ENCODE data around the gene HIPK1. TPM values are rescaled to one million over a fixed set of nuclear protein-coding genes. Genes with fewer than 3 reads are reported as not detected.

HIPK1 gene
- total RNA-seq, 1 experiment from 2014 or later = 40.1 TPM

GRCh38 chr1:113904674-113905434, 24.3 kb upstream of the HIPK1 start, which contains the start of the genes AP4B1 and DCLRE1B (continued):
- TF ChIP-seq REST (IDR thresholded peaks at IDR 0.05; ENCODE audit: low read depth) = no peak
- peak; percentile 79 for TF ChIP-seq POLR2AphosphoS5 (IDR thresholded peaks at IDR 0.05; ENCODE audit: low read depth, low read length)
- peak; percentile 95 for TF ChIP-seq SRF (IDR thresholded peaks at IDR 0.05; ENCODE audit: low read depth)

- H3K4me3 ChIP-seq (replicated peaks in 1 of 2; ENCODE audit: low read depth in 1 of 2, low read length in 2 of 2) = peak overlapping the region; percentile 99
- peak overlapping the region; percentile 86 for H3K4me2 ChIP-seq (ENCODE audit: low read length)
- POLR2A ChIA-PET = interaction anchor here (3.4 kb wide), 1 partner anchor 25 kb away, joined by 24 read pairs; the partner anchor contains the start of gene HIPK1
- no peaks in the 10 kb centered on the region for H3K27me3 ChIP-seq (ENCODE audit: insufficient read depth, low read length)
- RAD21 ChIA-PET (ENCODE audit: low non-redundant PET in 1 of 2, low total read pairs in 2 of 2, uncharacterized antibody in 2 of 2, unreplicated experiment in 2 of 2) = interaction anchor here in 1 of 2 experiments (1.4 kb wide), 1 partner anchor 24 kb away, joined by 3 read pairs; the partner anchor contains the start of gene HIPK1
- TSS peak; percentile 70 for BruUV-seq (replicated peaks)
- peaks cover 4 to 15% of the 10 kb centered on the region in 2 experiments; a peak in 3 of 4 replicates for H3K4me1 ChIP-seq (ENCODE audit: control insufficient read depth in 1 of 2, insufficient read depth in 2 of 2, low read length in 2 of 2)
- no peaks in the 10 kb centered on the region for H3K9me3 ChIP-seq (ENCODE audit: control insufficient read depth in 1 of 2, insufficient read depth in 1 of 2, low read depth in 1 of 2, low read length in 2 of 2)
- peak; percentile 28 for ATAC-seq
- no peak for DNase-seq (ENCODE audit: low read depth, low spot score)
- no peaks in the 10 kb centered on the region for H4K20me1 ChIP-seq (ENCODE audit: insufficient read depth)
- peaks cover 8 to 12% of the 10 kb centered on the region in 2 experiments; a peak in 2 of 4 replicates for H3K36me3 ChIP-seq (ENCODE audit: control insufficient read depth in 1 of 2, insufficient read depth in 2 of 2, low read length in 2 of 2)
- CTCF ChIA-PET = interaction anchor here (0.9 to 1.7 kb wide), 2 partner anchors 23 to 832 kb away, joined by 3 to 5 read pairs; partner anchors contain the start of gene HIPK1
- peaks cover 26% of the 10 kb centered on the region for H3K79me2 ChIP-seq (ENCODE audit: insufficient read depth, low read length)
- H3K9me2 ChIP-seq (ENCODE audit: insufficient read depth) = no peaks in the 10 kb centered on the region
- intact Hi-C loops (cut with micrococcal nuclease) = loop anchor here (1.0 to 10.0 kb wide), 3 partner anchors 24 to 771 kb away; partner anchors contain the start of genes HIPK1 and RSBN1
- peak overlapping the region; percentile 90 for H3K9ac ChIP-seq (ENCODE audit: low read length)
- H3K27ac ChIP-seq (ENCODE audit: low read depth, low read length) = peak overlapping the region; percentile 83
- peak overlapping the region; percentile 49 for H2AFZ ChIP-seq (ENCODE audit: low read depth, low read length, poor library complexity, severe bottlenecking)
- TF ChIP-seq CTCF (IDR thresholded peaks at IDR 0.05 in 2 of 3, conservative IDR thresholded peaks at IDR 0.05 in 1 of 3; ENCODE audit: borderline replicate concordance in 1 of 3, insufficient read depth in 1 of 3, low read depth in 2 of 3, low read length in 2 of 3) = no peak
- peak; percentile 31; the same call in 1 of the 2 replicates for TF ChIP-seq JUND (IDR thresholded peaks at IDR 0.05)
- no peak for TF ChIP-seq RAD21 (IDR thresholded peaks at IDR 0.05; ENCODE audit: low read depth)
- TF ChIP-seq ELF1 (IDR thresholded peaks at IDR 0.05; ENCODE audit: borderline replicate concordance, low read depth) = no peak
- TF ChIP-seq YY1 (IDR thresholded peaks at IDR 0.05; ENCODE audit: extremely low read depth, insufficient replicate concordance, low read depth, low read length) = no peak
- no peak for TF ChIP-seq EZH2 (IDR thresholded peaks at IDR 0.05)
- TF ChIP-seq SIN3A (IDR thresholded peaks at IDR 0.05; ENCODE audit: low read depth) = no peak; the same call in 1 of the 2 replicates
- peak; percentile 55; the same call in 1 of the 2 replicates for TF ChIP-seq ZFX (IDR thresholded peaks at IDR 0.05)
- no peak for TF ChIP-seq ZNF274 (IDR thresholded peaks at IDR 0.05; ENCODE audit: low read depth, low read length)
- no peak for TF ChIP-seq TCF7L2 (IDR thresholded peaks at IDR 0.05; ENCODE audit: borderline replicate concordance, extremely low read depth, insufficient read depth, insufficient read length)
- TF ChIP-seq CEBPB (IDR thresholded peaks at IDR 0.05; ENCODE audit: low read depth) = no peak
Measured at GRCh38 chr1:113905435-113905861, 23.7 kb upstream of the HIPK1 start.
